Measurements from ENCODE around the gene MZF1. TPM values are rescaled to one million over a fixed set of nuclear protein-coding genes. Genes with fewer than 3 reads are reported as not detected.

MZF1 gene
- total RNA-seq, 1 donor from 2014 or later, result 44.3 TPM

DNA sequence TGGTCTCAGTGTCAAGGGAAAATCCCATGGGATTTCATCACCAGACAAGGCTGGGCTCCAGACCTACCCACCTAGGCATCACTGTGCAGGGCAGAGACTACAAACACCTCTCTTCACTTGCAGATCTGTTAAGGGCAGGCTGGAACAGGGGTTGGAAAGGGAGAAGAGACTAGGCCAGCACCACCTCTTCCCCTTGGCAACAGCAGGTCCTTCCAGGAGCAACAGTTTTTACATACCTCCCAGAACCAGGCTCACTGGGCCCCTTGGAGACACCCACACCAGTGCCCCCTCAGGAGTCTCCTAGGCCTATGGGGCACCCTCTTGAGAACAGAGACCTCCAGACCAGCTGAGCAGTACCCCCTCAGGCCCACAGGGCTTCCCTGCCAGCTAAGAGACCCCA, 12.2 kb downstream of the MZF1 start:
- DNase-seq (no peak), ATAC-seq (no peak)
- no peaks in the 10 kb centered on the region for H3K9me3 ChIP-seq
- no peaks in the 10 kb centered on the region for H3K27me3 ChIP-seq
- H3K4me1 ChIP-seq, result peaks cover 40% of the 10 kb centered on the region
- no peak overlapping the region for H3K27ac ChIP-seq
- TF ChIP-seq, protein P1, sequence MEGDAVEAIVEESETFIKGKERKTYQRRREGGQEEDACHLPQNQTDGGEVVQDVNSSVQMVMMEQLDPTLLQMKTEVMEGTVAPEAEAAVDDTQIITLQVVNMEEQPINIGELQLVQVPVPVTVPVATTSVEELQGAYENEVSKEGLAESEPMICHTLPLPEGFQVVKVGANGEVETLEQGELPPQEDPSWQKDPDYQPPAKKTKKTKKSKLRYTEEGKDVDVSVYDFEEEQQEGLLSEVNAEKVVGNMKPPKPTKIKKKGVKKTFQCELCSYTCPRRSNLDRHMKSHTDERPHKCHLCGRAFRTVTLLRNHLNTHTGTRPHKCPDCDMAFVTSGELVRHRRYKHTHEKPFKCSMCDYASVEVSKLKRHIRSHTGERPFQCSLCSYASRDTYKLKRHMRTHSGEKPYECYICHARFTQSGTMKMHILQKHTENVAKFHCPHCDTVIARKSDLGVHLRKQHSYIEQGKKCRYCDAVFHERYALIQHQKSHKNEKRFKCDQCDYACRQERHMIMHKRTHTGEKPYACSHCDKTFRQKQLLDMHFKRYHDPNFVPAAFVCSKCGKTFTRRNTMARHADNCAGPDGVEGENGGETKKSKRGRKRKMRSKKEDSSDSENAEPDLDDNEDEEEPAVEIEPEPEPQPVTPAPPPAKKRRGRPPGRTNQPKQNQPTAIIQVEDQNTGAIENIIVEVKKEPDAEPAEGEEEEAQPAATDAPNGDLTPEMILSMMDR (IDR thresholded peaks at IDR 0.05), result no peak
- no peak overlapping the region for H3K4me3 ChIP-seq
- peaks cover 11% of the 10 kb centered on the region for H3K36me3 ChIP-seq
- intact Hi-C loops (cut with DNase I), result no loop called here

GRCh38 chr19:58560007-58560887, 12.9 kb downstream of the MZF1 start:
- intact Hi-C loops (cut with DNase I), result no loop called here
- peak; percentile 53 for DNase-seq
- Histone ChIP-seq H3K27me3 (no peaks in the 10 kb centered on the region), H3K27ac (peak overlapping the region; percentile 99), H3K4me3 (peak overlapping the region; percentile 67), H3K9me3 (no peaks in the 10 kb centered on the region), H3K4me1 (peaks cover 47% of the 10 kb centered on the region), H3K36me3 (peaks cover 17% of the 10 kb centered on the region)
- TF ChIP-seq, protein P1 (IDR thresholded peaks at IDR 0.05), result no peak
- no peak for ATAC-seq

DNA sequence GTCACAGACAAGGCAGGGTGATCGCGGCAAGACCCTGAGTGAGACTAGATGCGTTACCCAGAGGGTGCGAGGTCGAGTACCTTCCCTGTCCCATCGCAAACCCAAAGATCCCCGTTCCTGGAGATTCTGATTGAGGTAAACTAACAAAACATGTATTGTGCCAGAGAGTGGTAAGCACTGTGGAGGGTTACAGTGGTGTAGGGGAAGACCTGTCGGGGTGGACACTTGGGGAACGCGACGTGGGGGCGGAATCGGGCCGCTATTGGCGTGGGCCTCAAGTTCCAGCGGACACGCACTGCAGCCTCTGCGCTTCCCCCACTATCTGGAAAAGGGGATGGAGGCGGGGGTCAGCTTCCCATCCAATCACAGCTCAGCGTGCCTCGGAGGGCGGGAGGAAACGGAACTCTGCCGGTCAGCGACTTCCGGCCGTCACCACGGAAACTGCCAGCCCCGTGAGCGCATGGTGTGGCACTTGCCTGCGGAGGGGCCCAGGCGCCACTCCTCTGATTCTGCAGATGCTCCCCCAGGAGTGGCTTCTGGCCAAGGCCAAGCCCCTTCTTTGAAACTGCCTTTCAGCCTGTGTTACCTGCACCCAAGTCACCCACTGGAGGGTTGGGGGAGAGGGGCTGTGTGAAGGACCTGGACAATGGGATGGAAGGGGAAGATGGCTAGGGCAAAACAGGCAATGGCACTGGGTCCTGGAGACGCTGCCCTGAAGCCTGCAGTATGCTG, 13.7 kb downstream of the MZF1 start:
- peak overlapping the region; percentile 99 for H3K27ac ChIP-seq
- H3K9me3 ChIP-seq, result no peaks in the 10 kb centered on the region
- H3K27me3 ChIP-seq, result no peaks in the 10 kb centered on the region
- H3K36me3 ChIP-seq, result peaks cover 17% of the 10 kb centered on the region
- ATAC-seq (peak; percentile 71), DNase-seq (peak; percentile 96)
- peaks cover 48% of the 10 kb centered on the region for H3K4me1 ChIP-seq
- peak overlapping the region; percentile 67 for H3K4me3 ChIP-seq
- TF ChIP-seq, protein P1 (IDR thresholded peaks at IDR 0.05), result no peak
- intact Hi-C loops (cut with DNase I), result no loop called here

GRCh38 chr19:58558623-58559274, 14.4 kb downstream of the MZF1 start:
- peaks cover 55% of the 10 kb centered on the region for H3K4me1 ChIP-seq
- peak overlapping the region; percentile 67 for H3K4me3 ChIP-seq
- TF ChIP-seq, protein P1 (IDR thresholded peaks at IDR 0.05), result no peak

GRCh38 chr19:58558066-58558622, 15.0 kb downstream of the MZF1 start, which contains the start of gene UBE2M:
Gene UBE2M (minus strand): TSS chr19:58558611. CDS start chr19:58558381, 230 bp downstream.
- TF ChIP-seq, protein P1 (IDR thresholded peaks at IDR 0.05), result no peak
- Histone ChIP-seq H3K9me3 (no peaks in the 10 kb centered on the region), H3K4me3 (peak within 1 kb of the TSS; percentile 67), H3K27ac (peak within 1 kb of the TSS; percentile 99), H3K27me3 (no peaks in the 10 kb centered on the region), H3K4me1 (peaks cover 56% of the 10 kb centered on the region), H3K36me3 (peaks cover 21% of the 10 kb centered on the region)
- DNase-seq (peak; percentile 88), ATAC-seq (no peak)
- intact Hi-C loops (cut with DNase I), result no loop called here

More at GRCh38 chr19:58558623-58559274, 14.4 kb downstream of the MZF1 start:
- DNase-seq, result peak; percentile 100
- Histone ChIP-seq H3K36me3 (peaks cover 17% of the 10 kb centered on the region), H3K27ac (peak overlapping the region; percentile 99), H3K27me3 (no peaks in the 10 kb centered on the region), H3K9me3 (no peaks in the 10 kb centered on the region)
- intact Hi-C loops (cut with DNase I), result no loop called here
- peak; percentile 79 for ATAC-seq
